H9 (cell line): ENCODE results near the gene PRTG. TPM values are rescaled to one million over a fixed set of nuclear protein-coding genes. Genes with fewer than 3 reads are reported as not detected.
"Not testable (repeated sequence)": the region's sequence is repeated elsewhere in the genome, so short reads cannot be mapped to it uniquely, and the experiment has no call there.

Experiments used
- DNase-seq: peaks from one replicate; pipeline ENCODE4 v3.0.0-alpha.2; 2017
- H2AFZ ChIP-seq: one replicate; pipeline ENCODE4 v1.6.1; 2013; ENCODE audit warnings: mild to moderate bottlenecking, low read length, control low read depth, moderate library complexity
- H2AK5ac ChIP-seq: 2 replicates; pipeline ENCODE4 v1.6.1; 2013; ENCODE audit warnings: low read length, control low read depth, mixed read lengths; ENCODE audit not compliant: insufficient read length
- H2BK120ac ChIP-seq: one replicate; pipeline ENCODE4 v1.6.1; 2013; ENCODE audit warnings: low read depth, mild to moderate bottlenecking, low read length, control low read depth, inconsistent platforms; ENCODE audit not compliant: poor library complexity, severe bottlenecking
- H2BK12ac ChIP-seq: 2 replicates; pipeline ENCODE4 v1.6.1; 2013; ENCODE audit warnings: low read length, control low read depth, mixed read lengths, low read depth; ENCODE audit not compliant: insufficient read length
- H2BK15ac ChIP-seq: 2 replicates; pipeline ENCODE4 v1.6.1; 2013; ENCODE audit warnings: low read depth, low read length, control low read depth
- H2BK20ac ChIP-seq: one replicate; pipeline ENCODE4 v1.6.1; 2013; ENCODE audit warnings: low read depth, mild to moderate bottlenecking, low read length, control low read depth, inconsistent platforms; ENCODE audit not compliant: poor library complexity, severe bottlenecking
- H2BK5ac ChIP-seq: 2 replicates; pipeline ENCODE4 v1.6.1; 2013; ENCODE audit warnings: low read length, control low read depth, mixed read lengths; ENCODE audit not compliant: insufficient read length
- H3K14ac ChIP-seq: 2 replicates; pipeline ENCODE4 v1.6.1; 2013; ENCODE audit warnings: low read length, control low read depth; ENCODE audit not compliant: insufficient read depth
- H3K18ac ChIP-seq: 2 replicates; pipeline ENCODE4 v1.6.1; 2013; ENCODE audit warnings: low read depth, mild to moderate bottlenecking, mixed read lengths, low read length, control low read depth; ENCODE audit not compliant: insufficient read length
- H3K23ac ChIP-seq: 2 replicates; pipeline ENCODE4 v1.6.1; 2013; ENCODE audit warnings: low read length, control low read depth, mixed read lengths, low read depth; ENCODE audit not compliant: insufficient read length
- H3K23me2 ChIP-seq: 2 replicates; pipeline ENCODE4 v1.6.1; 2013; ENCODE audit warnings: low read depth, mild to moderate bottlenecking, mixed read lengths, low read length, control low read depth; ENCODE audit not compliant: insufficient read length, poor library complexity, severe bottlenecking
- H3K27ac ChIP-seq: 2 replicates; pipeline ENCODE4 v1.5.1; 2013; ENCODE audit warnings: low read length, control low read depth, mixed read lengths, low read depth; ENCODE audit not compliant: insufficient read length
- H3K27me3 ChIP-seq: 2 replicates; pipeline ENCODE4 v1.6.1; 2013; ENCODE audit warnings: low read length, control low read depth, inconsistent platforms; ENCODE audit not compliant: insufficient read depth
- H3K4ac ChIP-seq: 2 replicates; pipeline ENCODE4 v1.6.1; 2013; ENCODE audit warnings: low read depth, mild to moderate bottlenecking, control low read depth, inconsistent platforms, low read length, moderate library complexity
- H3K4me1 ChIP-seq: 2 replicates; pipeline ENCODE4 v1.6.1; 2013; ENCODE audit warnings: low read length, control low read depth, inconsistent platforms; ENCODE audit not compliant: insufficient read depth
- H3K4me2 ChIP-seq: 2 replicates; pipeline ENCODE4 v1.6.1; 2013; ENCODE audit warnings: low read length, control low read depth, mixed read lengths; ENCODE audit not compliant: insufficient read length, insufficient read depth
- H3K56ac ChIP-seq: 2 replicates; pipeline ENCODE4 v1.6.1; 2013; ENCODE audit warnings: low read depth, mild to moderate bottlenecking, mixed read lengths, low read length, control low read depth; ENCODE audit not compliant: insufficient read length
- H3K79me1 ChIP-seq: 2 replicates; pipeline ENCODE4 v1.6.1; 2013; ENCODE audit warnings: low read depth, mild to moderate bottlenecking, moderate library complexity, low read length, control low read depth, inconsistent platforms; ENCODE audit not compliant: insufficient read depth, poor library complexity, severe bottlenecking
- H3K79me2 ChIP-seq: 2 replicates; pipeline ENCODE4 v1.6.1; 2013; ENCODE audit warnings: low read length, control low read depth, inconsistent platforms; ENCODE audit not compliant: insufficient read depth
- H3K9ac ChIP-seq: 2 replicates; pipeline ENCODE4 v1.6.1; 2013; ENCODE audit warnings: low read length, control low read depth, mixed read lengths; ENCODE audit not compliant: insufficient read length; ENCODE audit errors: extremely low read depth
- H3K9me3 ChIP-seq: one replicate; pipeline ENCODE4 v1.6.1; 2013; ENCODE audit warnings: low read depth, low read length, inconsistent platforms; ENCODE audit not compliant: control insufficient read depth
- H3T11ph ChIP-seq: one replicate; pipeline ENCODE4 v1.6.1; 2013; ENCODE audit warnings: mild to moderate bottlenecking, low read length, control low read depth, inconsistent platforms
- H4K20me1 ChIP-seq: one replicate; pipeline ENCODE4 v1.6.1; 2013; ENCODE audit not compliant: control insufficient read depth, insufficient read length, insufficient read depth
- H4K5ac ChIP-seq: 2 replicates; pipeline ENCODE4 v1.6.1; 2013; ENCODE audit warnings: low read depth, mild to moderate bottlenecking, mixed read lengths, low read length, control low read depth; ENCODE audit not compliant: insufficient read length
- H4K8ac ChIP-seq: replicated peaks from 2 replicates; pipeline ENCODE4 v1.6.1; 2013; ENCODE audit warnings: low read length, control low read depth, mixed read lengths, low read depth; ENCODE audit not compliant: insufficient read length
- H4K91ac ChIP-seq: 2 replicates; pipeline ENCODE4 v1.6.1; 2013; ENCODE audit warnings: low read depth, mild to moderate bottlenecking, moderate library complexity, mixed read lengths, low read length, control low read depth; ENCODE audit not compliant: insufficient read length
- H3K27ac Mint-ChIP-seq, 3 experiments: 2 replicates in 2 of 3; 3 replicates in 1 of 3; pipeline ENCODE4 v1.8.0; 2020 to 2021; ENCODE audit warnings: mixed read lengths in 3 of 3, mild to moderate bottlenecking in 1 of 3, moderate library complexity in 1 of 3
- H3K27me3 Mint-ChIP-seq: 2 replicates; pipeline ENCODE4 v1.8.0; 2021; ENCODE audit warnings: low read depth, mild to moderate bottlenecking, moderate library complexity, mixed read lengths
- H3K36me3 Mint-ChIP-seq, 3 experiments: 2 replicates in 2 of 3; 3 replicates in 1 of 3; pipeline ENCODE4 v1.8.0; 2020 to 2021; ENCODE audit warnings: low read depth in 3 of 3, mixed read lengths in 3 of 3; ENCODE audit not compliant: insufficient read depth in 1 of 3
- H3K4me1 Mint-ChIP-seq, 2 experiments: 2 replicates each; pipeline ENCODE4 v1.8.0; 2020; ENCODE audit warnings: mixed read lengths in 2 of 2
- H3K4me3 Mint-ChIP-seq, 2 experiments: 2 replicates in 1 of 2; 3 replicates in 1 of 2; pipeline ENCODE4 v1.8.0; 2020 to 2021; ENCODE audit warnings: mild to moderate bottlenecking in 2 of 2, mixed read lengths in 2 of 2, moderate library complexity in 1 of 2
- H3K9me3 Mint-ChIP-seq, 2 experiments: 2 replicates in 1 of 2; 3 replicates in 1 of 2; pipeline ENCODE4 v1.8.0; 2020; ENCODE audit warnings: mild to moderate bottlenecking in 2 of 2, mixed read lengths in 2 of 2, moderate library complexity in 1 of 2
- WGBS: extraction: QIAGEN DNeasy Blood & Tissue Kit; methylation state at CpG from one replicate; pipeline ENCODE4 v1.1.7; 2013; ENCODE audit warnings: missing lambda C conversion rate, low lambda C conversion rate, mixed read lengths; ENCODE audit not compliant: insufficient read length; ENCODE audit errors: extremely low coverage; 5-methylcytosine and 5-hydroxymethylcytosine counted together
- total RNA-seq: library from RNA; stranded (reverse); gene quantifications from 2 replicates; pipeline ENCODE4 v1.2.1, GENCODE V29; 2021
- TF ChIP-seq, protein P1 (sequence below): fragments of 200-600 bp; sonication (generic); conservative IDR thresholded peaks from 3 replicates; pipeline ENCODE4 v1.8.0; 2021; ENCODE audit warnings: antibody characterized with exemption, mild to moderate bottlenecking

Gene PRTG
- total RNA-seq, 1 experiment from 2014 or later: 5.7 TPM

DNA sequence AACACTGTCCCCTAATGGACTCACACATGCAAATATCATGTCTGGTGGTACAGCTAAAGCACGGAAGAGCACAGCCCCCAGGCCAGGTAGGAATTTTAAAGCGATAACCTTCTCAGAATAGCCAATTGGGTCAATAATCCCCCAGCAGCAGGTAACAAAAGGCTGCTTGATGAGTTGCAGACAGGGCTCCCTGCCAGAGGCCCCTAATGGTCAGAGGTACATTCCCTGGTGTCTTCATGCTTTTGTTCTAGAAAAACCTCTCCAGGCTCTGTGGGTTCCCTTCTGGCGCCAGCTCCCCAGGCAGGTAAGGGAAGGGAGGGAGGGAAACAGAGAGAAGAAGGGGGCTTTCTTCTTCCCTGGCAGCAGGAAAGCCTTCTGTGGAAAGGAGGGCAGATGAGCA, 43.4 kb upstream of the PRTG start:
- no peak overlapping the region for H2BK12ac ChIP-seq
- H2BK5ac ChIP-seq: no peak overlapping the region
- no peak overlapping the region for H4K5ac ChIP-seq
- H3K4me3 Mint-ChIP-seq: no peak overlapping the region
- peak overlapping the region; percentile 65 for H2AFZ ChIP-seq
- H3K27me3 Mint-ChIP-seq: peaks cover 4% of the 10 kb centered on the region; the same call in 1 of the 2 replicates
- no peak overlapping the region for H2BK15ac ChIP-seq
- peaks cover 0 to 4% of the 10 kb centered on the region in 2 experiments; a peak in 3 of 5 replicates for H3K9me3 Mint-ChIP-seq
- H3K36me3 Mint-ChIP-seq: peaks cover 0 to 9% (median 0%) of the 10 kb centered on the region in 3 experiments; a peak in 2 of 7 replicates
- H2BK120ac ChIP-seq: no peak overlapping the region
- H3T11ph ChIP-seq: no peak overlapping the region
- H3K23ac ChIP-seq: no peak overlapping the region
- H3K79me1 ChIP-seq: no peaks in the 10 kb centered on the region
- H3K18ac ChIP-seq: no peak overlapping the region
- DNase-seq: peak; percentile 38
- no peak overlapping the region for H3K4me2 ChIP-seq
- no peak overlapping the region for H4K91ac ChIP-seq
- peaks cover 23 to 43% of the 10 kb centered on the region in 2 experiments for H3K4me1 Mint-ChIP-seq
- WGBS: no CpG with 5 or more reads among the region's 3 CpGs
- H3K9ac ChIP-seq: no peak overlapping the region
- no peaks in the 10 kb centered on the region for H3K79me2 ChIP-seq
- no peak overlapping the region for H3K56ac ChIP-seq
- H4K8ac ChIP-seq: no peak overlapping the region
- no peaks in the 10 kb centered on the region for H3K23me2 ChIP-seq
- H3K27ac Mint-ChIP-seq: peak overlapping the region in 2 of 3 experiments; percentile 77 to 97; a peak in 4 of 7 replicates
- no peaks in the 10 kb centered on the region for H3K27me3 ChIP-seq
- H3K9me3 ChIP-seq: no peaks in the 10 kb centered on the region
- TF ChIP-seq, protein P1, sequence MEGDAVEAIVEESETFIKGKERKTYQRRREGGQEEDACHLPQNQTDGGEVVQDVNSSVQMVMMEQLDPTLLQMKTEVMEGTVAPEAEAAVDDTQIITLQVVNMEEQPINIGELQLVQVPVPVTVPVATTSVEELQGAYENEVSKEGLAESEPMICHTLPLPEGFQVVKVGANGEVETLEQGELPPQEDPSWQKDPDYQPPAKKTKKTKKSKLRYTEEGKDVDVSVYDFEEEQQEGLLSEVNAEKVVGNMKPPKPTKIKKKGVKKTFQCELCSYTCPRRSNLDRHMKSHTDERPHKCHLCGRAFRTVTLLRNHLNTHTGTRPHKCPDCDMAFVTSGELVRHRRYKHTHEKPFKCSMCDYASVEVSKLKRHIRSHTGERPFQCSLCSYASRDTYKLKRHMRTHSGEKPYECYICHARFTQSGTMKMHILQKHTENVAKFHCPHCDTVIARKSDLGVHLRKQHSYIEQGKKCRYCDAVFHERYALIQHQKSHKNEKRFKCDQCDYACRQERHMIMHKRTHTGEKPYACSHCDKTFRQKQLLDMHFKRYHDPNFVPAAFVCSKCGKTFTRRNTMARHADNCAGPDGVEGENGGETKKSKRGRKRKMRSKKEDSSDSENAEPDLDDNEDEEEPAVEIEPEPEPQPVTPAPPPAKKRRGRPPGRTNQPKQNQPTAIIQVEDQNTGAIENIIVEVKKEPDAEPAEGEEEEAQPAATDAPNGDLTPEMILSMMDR: no peak
- no peaks in the 10 kb centered on the region; the same call in 1 of the 2 replicates for H3K4me1 ChIP-seq
- H3K27ac ChIP-seq: no peak overlapping the region
- no peaks in the 10 kb centered on the region for H4K20me1 ChIP-seq
- no peak overlapping the region for H2BK20ac ChIP-seq
- H3K14ac ChIP-seq: no peak overlapping the region
- H3K4ac ChIP-seq: no peak overlapping the region
- no peak overlapping the region for H2AK5ac ChIP-seq

DNA sequence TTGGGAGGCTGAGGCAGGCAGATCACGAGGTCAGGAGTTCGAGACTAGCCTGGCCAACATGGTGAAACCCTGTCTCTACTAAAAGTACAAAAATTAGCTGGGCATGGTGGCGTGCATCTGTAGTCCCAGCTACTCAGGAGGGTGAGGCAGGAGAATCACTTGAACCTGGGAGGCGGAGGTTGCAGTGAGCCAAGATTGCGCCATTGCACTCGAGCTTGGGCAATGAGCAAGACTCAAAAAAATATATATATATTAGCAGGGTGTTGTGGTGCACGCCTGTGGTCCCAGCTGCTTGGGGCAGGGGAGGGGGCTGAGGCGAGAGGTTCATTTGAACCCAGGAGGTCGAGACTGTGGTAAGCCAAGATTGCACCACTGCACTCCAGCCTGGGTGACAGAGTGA, 42.6 kb upstream of the PRTG start:
- H4K91ac ChIP-seq, H4K8ac ChIP-seq, H4K5ac ChIP-seq, H3K23me2 ChIP-seq, H3K27me3 ChIP-seq, H2BK20ac ChIP-seq, H3K9me3 ChIP-seq, H2AK5ac ChIP-seq, H3K23ac ChIP-seq, H3K4ac ChIP-seq, H2BK12ac ChIP-seq, H3K18ac ChIP-seq, H2AFZ ChIP-seq, H3K56ac ChIP-seq, H3K14ac ChIP-seq, H3K4me3 Mint-ChIP-seq, H3K9me3 Mint-ChIP-seq, H3K36me3 Mint-ChIP-seq, H3K79me2 ChIP-seq, H2BK120ac ChIP-seq, H4K20me1 ChIP-seq, H3K27me3 Mint-ChIP-seq, H3K4me2 ChIP-seq, DNase-seq, H2BK15ac ChIP-seq, H3K79me1 ChIP-seq, H3T11ph ChIP-seq, H3K9ac ChIP-seq, H3K27ac ChIP-seq, H2BK5ac ChIP-seq, H3K4me1 ChIP-seq: not testable (repeated sequence)
- Mint-ChIP-seq H3K4me1 (peaks cover 23 to 43% of the 10 kb centered on the region in 2 experiments), H3K27ac (peak overlapping the region in 1 of 3 experiments; percentile 97; a peak in 3 of 7 replicates)
- WGBS: no CpG with 5 or more reads among the region's 9 CpGs
